Measurements from ENCODE around the gene PRKG1.

GRCh38 chr10:51569467-51569866, 495.2 kb downstream of the PRKG1 start:
- TF ChIP-seq EGR1 (IDR thresholded peaks at IDR 0.05) (no peak), EP300 (IDR thresholded peaks at IDR 0.05; ENCODE audit: borderline replicate concordance) (no peak)

Data from Ishikawa (cell line).